ENCODE data around the gene GRIN2A.

The GRIN2A gene

DNA sequence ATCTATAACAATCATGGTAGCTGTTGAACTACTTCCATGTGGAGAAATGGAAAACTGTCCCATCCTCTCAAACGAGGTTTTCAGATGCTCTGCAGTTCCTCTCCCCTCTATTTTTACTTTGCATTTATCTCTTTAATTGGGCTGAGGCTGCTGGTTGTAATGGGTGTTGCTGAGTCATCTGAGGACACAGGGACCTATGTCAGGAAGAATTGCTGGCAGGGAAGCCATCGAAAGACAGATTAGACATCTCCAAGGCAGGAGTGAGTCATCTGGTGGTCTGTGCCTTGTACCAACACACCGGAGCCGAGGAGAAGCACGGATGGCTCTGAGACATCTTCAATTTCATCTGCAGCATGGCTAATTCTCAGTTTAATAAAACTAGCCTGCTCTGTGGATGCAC lies 394.5 kb downstream of the GRIN2A start:
- no peak for DNase-seq (ENCODE audit: low read depth in 1 of 2, low spot score in 1 of 2)
- Histone ChIP-seq H3K27me3 (ENCODE audit: insufficient read depth, poor library complexity, severe bottlenecking) (no peaks in the 10 kb centered on the region), H3K27ac (replicated peaks) (no peak overlapping the region), H3K4me3 (replicated peaks; ENCODE audit: insufficient read depth, low read length) (no peak overlapping the region)
- TF ChIP-seq, protein P1, sequence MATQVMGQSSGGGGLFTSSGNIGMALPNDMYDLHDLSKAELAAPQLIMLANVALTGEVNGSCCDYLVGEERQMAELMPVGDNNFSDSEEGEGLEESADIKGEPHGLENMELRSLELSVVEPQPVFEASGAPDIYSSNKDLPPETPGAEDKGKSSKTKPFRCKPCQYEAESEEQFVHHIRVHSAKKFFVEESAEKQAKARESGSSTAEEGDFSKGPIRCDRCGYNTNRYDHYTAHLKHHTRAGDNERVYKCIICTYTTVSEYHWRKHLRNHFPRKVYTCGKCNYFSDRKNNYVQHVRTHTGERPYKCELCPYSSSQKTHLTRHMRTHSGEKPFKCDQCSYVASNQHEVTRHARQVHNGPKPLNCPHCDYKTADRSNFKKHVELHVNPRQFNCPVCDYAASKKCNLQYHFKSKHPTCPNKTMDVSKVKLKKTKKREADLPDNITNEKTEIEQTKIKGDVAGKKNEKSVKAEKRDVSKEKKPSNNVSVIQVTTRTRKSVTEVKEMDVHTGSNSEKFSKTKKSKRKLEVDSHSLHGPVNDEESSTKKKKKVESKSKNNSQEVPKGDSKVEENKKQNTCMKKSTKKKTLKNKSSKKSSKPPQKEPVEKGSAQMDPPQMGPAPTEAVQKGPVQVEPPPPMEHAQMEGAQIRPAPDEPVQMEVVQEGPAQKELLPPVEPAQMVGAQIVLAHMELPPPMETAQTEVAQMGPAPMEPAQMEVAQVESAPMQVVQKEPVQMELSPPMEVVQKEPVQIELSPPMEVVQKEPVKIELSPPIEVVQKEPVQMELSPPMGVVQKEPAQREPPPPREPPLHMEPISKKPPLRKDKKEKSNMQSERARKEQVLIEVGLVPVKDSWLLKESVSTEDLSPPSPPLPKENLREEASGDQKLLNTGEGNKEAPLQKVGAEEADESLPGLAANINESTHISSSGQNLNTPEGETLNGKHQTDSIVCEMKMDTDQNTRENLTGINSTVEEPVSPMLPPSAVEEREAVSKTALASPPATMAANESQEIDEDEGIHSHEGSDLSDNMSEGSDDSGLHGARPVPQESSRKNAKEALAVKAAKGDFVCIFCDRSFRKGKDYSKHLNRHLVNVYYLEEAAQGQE (IDR thresholded peaks at IDR 0.05; ENCODE audit: insufficient replicate concordance, low read depth) = no peak
- TF ChIP-seq GABPA (IDR thresholded peaks at IDR 0.05; ENCODE audit: low read depth) (no peak), POLR2AphosphoS5 (IDR thresholded peaks at IDR 0.05; ENCODE audit: low read depth) (no peak), SPI1 (IDR thresholded peaks at IDR 0.05; ENCODE audit: borderline replicate concordance, low read depth) (no peak)
- TF ChIP-seq, protein P2, sequence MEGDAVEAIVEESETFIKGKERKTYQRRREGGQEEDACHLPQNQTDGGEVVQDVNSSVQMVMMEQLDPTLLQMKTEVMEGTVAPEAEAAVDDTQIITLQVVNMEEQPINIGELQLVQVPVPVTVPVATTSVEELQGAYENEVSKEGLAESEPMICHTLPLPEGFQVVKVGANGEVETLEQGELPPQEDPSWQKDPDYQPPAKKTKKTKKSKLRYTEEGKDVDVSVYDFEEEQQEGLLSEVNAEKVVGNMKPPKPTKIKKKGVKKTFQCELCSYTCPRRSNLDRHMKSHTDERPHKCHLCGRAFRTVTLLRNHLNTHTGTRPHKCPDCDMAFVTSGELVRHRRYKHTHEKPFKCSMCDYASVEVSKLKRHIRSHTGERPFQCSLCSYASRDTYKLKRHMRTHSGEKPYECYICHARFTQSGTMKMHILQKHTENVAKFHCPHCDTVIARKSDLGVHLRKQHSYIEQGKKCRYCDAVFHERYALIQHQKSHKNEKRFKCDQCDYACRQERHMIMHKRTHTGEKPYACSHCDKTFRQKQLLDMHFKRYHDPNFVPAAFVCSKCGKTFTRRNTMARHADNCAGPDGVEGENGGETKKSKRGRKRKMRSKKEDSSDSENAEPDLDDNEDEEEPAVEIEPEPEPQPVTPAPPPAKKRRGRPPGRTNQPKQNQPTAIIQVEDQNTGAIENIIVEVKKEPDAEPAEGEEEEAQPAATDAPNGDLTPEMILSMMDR (IDR thresholded peaks at IDR 0.05; ENCODE audit: insufficient read depth, low read length) = no peak

DNA sequence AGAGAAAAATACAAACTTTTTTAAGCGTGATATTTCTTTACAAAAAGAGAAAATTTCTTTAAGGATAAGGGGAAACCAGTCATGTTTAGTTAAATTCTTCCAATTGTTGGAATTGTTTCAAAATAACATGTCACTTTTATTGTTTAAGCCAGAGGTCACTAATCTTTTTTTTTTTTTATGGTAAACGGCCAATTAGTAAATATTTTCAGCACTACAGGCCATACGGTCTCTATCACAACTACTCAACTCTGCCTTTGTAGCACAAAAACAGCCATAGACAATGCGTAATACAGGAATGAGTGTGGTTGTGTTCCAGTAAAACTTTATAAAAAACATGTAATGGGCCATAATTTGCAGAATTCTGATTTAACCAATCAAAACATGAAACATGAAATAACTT lies 401.4 kb downstream of the GRIN2A start:
- H3K27me3 ChIP-seq (ENCODE audit: insufficient read depth, poor library complexity, severe bottlenecking) = no peaks in the 10 kb centered on the region
- no peak overlapping the region for H3K4me3 ChIP-seq (replicated peaks; ENCODE audit: insufficient read depth, low read length)
- TF ChIP-seq POLR2AphosphoS5 (IDR thresholded peaks at IDR 0.05; ENCODE audit: low read depth) = no peak
- no peak for TF ChIP-seq GABPA (IDR thresholded peaks at IDR 0.05; ENCODE audit: low read depth)
- TF ChIP-seq, protein P1 (IDR thresholded peaks at IDR 0.05; ENCODE audit: insufficient replicate concordance, low read depth) = no peak
- TF ChIP-seq SPI1 (IDR thresholded peaks at IDR 0.05; ENCODE audit: borderline replicate concordance, low read depth) = no peak
- TF ChIP-seq, protein P2 (IDR thresholded peaks at IDR 0.05; ENCODE audit: insufficient read depth, low read length) = no peak
- H3K27ac ChIP-seq (replicated peaks) = no peak overlapping the region
- DNase-seq (ENCODE audit: low read depth in 1 of 2, low spot score in 1 of 2) = no peak

DNA sequence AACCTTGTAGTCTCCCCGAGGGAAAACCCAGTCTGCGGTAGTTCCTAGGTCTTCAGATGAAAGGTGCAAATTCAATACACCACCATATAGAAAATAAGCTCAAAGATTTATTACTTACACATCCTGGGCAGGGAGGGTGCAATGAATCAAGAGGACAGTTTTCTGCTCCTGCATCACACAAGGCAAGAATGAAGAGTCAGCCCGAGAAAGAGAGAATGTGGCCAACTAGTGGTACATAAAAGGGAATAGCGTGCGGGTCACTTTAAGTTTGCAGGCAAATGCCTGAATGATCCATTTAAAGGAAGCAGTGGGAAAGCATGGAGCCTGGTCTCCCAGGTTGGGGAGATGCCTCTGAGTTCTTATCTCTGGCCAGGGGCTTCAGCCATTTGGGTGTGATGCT lies 403.4 kb downstream of the GRIN2A start:
- no peak overlapping the region for H3K27ac ChIP-seq (replicated peaks)
- H3K27me3 ChIP-seq (ENCODE audit: insufficient read depth, poor library complexity, severe bottlenecking) = no peaks in the 10 kb centered on the region
- no peak overlapping the region for H3K4me3 ChIP-seq (replicated peaks; ENCODE audit: insufficient read depth, low read length)
- TF ChIP-seq, protein P2 (IDR thresholded peaks at IDR 0.05; ENCODE audit: insufficient read depth, low read length) = no peak
- TF ChIP-seq GABPA (IDR thresholded peaks at IDR 0.05; ENCODE audit: low read depth) (no peak), POLR2AphosphoS5 (IDR thresholded peaks at IDR 0.05; ENCODE audit: low read depth) (no peak), SPI1 (IDR thresholded peaks at IDR 0.05; ENCODE audit: borderline replicate concordance, low read depth) (no peak)
- TF ChIP-seq, protein P1 (IDR thresholded peaks at IDR 0.05; ENCODE audit: insufficient replicate concordance, low read depth) = no peak
- DNase-seq (ENCODE audit: low read depth in 1 of 2, low spot score in 1 of 2) = no peak

Measured in HL-60 (cell line).